ENCODE measurements around the gene CYCS. TPM values are rescaled to one million over a fixed set of nuclear protein-coding genes. Genes with fewer than 3 reads are reported as not detected.

CYCS gene
- total and polyA plus RNA-seq, 2 of the 8 experiments (the other 6 are each of a cell fraction or from before 2014, with no cell fraction given) = 48.6 to 229 TPM

DNA sequence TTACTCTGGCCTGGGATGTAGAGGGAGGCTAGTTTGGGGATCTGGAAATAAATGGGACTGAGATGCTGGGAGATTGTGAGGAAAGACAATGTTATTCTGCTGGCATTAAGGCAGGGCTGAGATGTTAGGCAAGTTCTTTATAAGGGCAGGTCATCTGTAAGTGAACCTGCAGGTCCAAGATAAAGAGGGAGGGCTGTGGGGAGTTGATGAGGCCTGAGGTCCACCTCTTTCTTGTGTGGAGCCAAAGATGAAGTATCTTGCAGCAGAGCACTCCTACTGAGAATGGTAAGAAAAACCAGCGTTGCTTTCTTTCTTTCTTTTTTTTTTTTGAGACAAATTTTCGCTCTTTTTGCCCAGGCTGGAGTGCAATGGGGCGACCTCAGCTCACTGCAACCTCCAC, 19.1 kb downstream of the CYCS start:
- POLR2A ChIA-PET (ENCODE audit: partially characterized antibody) = interaction anchor here (0.8 to 2.1 kb wide), 3 partner anchors 12 to 19 kb away, joined by 4 to 15 read pairs (median 5); partner anchors contain the start of gene CYCS

More for the DNA sequence above, 19.1 kb downstream of the CYCS start:
- CTCF ChIA-PET (ENCODE audit: partially characterized antibody) = interaction anchor here (2.1 kb wide), 1 partner anchor 8 kb away, joined by 11 read pairs; no protein-coding TSS in a partner anchor
- Histone ChIP-seq H3K23ac (ENCODE audit: insufficient read length) (no peak overlapping the region), H4K20me1 (replicated peaks in 1 of 2; ENCODE audit: control insufficient read depth in 1 of 2, insufficient read depth in 2 of 2, low read length in 2 of 2) (no peaks in the 10 kb centered on the region), H3K4ac (replicated peaks; ENCODE audit: insufficient read length, low read depth, low read length) (no peak overlapping the region), H4K8ac (ENCODE audit: extremely low read depth, insufficient read depth, low read length) (no peak overlapping the region), H3K79me1 (ENCODE audit: low read depth, low read length) (no peaks in the 10 kb centered on the region), H3K36me3 (ENCODE audit: control insufficient read depth in 2 of 4, insufficient read depth in 4 of 4, low read length in 3 of 4) (no peaks in the 10 kb centered on the region), H4K91ac (replicated peaks; ENCODE audit: insufficient read length, low read length) (no peak overlapping the region), H2BK15ac (ENCODE audit: low read length) (no peak overlapping the region), H2BK12ac (ENCODE audit: low read depth, low read length) (no peak overlapping the region), H2BK120ac (replicated peaks; ENCODE audit: low read depth, low read length) (no peak overlapping the region), H3K9me3 (ENCODE audit: insufficient read depth in 2 of 2, low read depth in 1 of 2, low read length in 1 of 2) (peaks cover 0 to 4% of the 10 kb centered on the region in 2 experiments; a peak in 2 of 4 replicates), H3K4me2 (ENCODE audit: insufficient read depth in 1 of 2, low read depth in 2 of 2, low read length in 2 of 2) (no peak overlapping the region), H3K56ac (replicated peaks; ENCODE audit: insufficient read length, low read depth, low read length) (no peak overlapping the region), H2BK20ac (ENCODE audit: low read length) (no peak overlapping the region), H4K5ac (ENCODE audit: insufficient read length, low read depth, low read length) (no peak overlapping the region), H3K23me2 (ENCODE audit: low read depth, low read length) (no peaks in the 10 kb centered on the region), H3K27ac (ENCODE audit: low read depth, low read length) (no peak overlapping the region), H2AFZ (ENCODE audit: low read length) (no peak overlapping the region), H3K14ac (ENCODE audit: insufficient read length) (no peak overlapping the region), H3K4me1 (replicated peaks in 1 of 4; ENCODE audit: control insufficient read depth in 3 of 4, insufficient read depth in 4 of 4, low read length in 3 of 4) (no peaks in the 10 kb centered on the region), H3K9ac (replicated peaks in 1 of 4; ENCODE audit: extremely low read depth in 1 of 4, low read depth in 3 of 4, low read length in 3 of 4) (no peak overlapping the region), H3K18ac (ENCODE audit: extremely low read depth, low read length) (no peak overlapping the region), H2AK5ac (ENCODE audit: low read depth, low read length) (no peak overlapping the region), H2BK5ac (ENCODE audit: low read depth, low read length) (no peak overlapping the region), H3K79me2 (ENCODE audit: control insufficient read depth in 1 of 2, insufficient read depth in 2 of 2, low read length in 2 of 2) (no peaks in the 10 kb centered on the region), H3K4me3 (ENCODE audit: extremely low read depth in 1 of 4, insufficient read depth in 2 of 4, low read depth in 3 of 4, low read length in 4 of 4) (no peak overlapping the region), H3K27me3 (replicated peaks in 1 of 4; ENCODE audit: control insufficient read depth in 3 of 4, extremely low read depth in 1 of 4, insufficient read depth in 3 of 4, low read length in 3 of 4) (no peaks in the 10 kb centered on the region)
- FAIRE-seq (no peak), DNase-seq (ENCODE audit: low read depth in 1 of 2, low spot score in 2 of 2) (no peak)
- 85% methylated on average over 3 of the region's 3 CpGs; no CpG with 5 or more reads in 1 of the 2 experiments for WGBS, 2 experiments (ENCODE audit: extremely low coverage in 1 of 2, insufficient coverage in 1 of 2, insufficient read length in 1 of 2, insufficient replicate concordance in 2 of 2, low coverage in 1 of 2, low lambda C conversion rate in 2 of 2, missing lambda C conversion rate in 1 of 2)
- no peak for TF ChIP-seq EZH2 (IDR thresholded peaks at IDR 0.05; ENCODE audit: low read depth, low read length, severe bottlenecking)
